ENCODE results near the gene TMEM131. TPM values are rescaled to one million over a fixed set of nuclear protein-coding genes. Genes with fewer than 3 reads are reported as not detected.

TMEM131 gene
- total RNA-seq, 5 donors from 2014 or later (not counting 1 experiment from before 2014, with no cell fraction given) = 39.3 to 43.9 (median 41.1) TPM

GRCh38 chr2:97816411-97816810 lies 179.3 kb downstream of the TMEM131 start:
- H3K4me3 ChIP-seq (ENCODE audit: control insufficient read depth in 1 of 2, extremely low read depth in 1 of 2, low read length in 1 of 2) = no peak overlapping the region
- H3K4me1 ChIP-seq (ENCODE audit: control insufficient read depth in 1 of 2, extremely low read depth in 1 of 2, insufficient read depth in 2 of 2, low read length in 2 of 2) = no peaks in the 10 kb centered on the region
- DNase-seq = no peak
- H3K9me3 ChIP-seq = no peaks in the 10 kb centered on the region
- WGBS (ENCODE audit: insufficient coverage) = no CpG with 5 or more reads among the region's 2 CpGs
- H3K27ac ChIP-seq (ENCODE audit: low read length) = no peak overlapping the region
- CTCF ChIA-PET = no interaction called here
- no peak overlapping the region for H3K27ac Mint-ChIP-seq
- peaks cover 37% of the 10 kb centered on the region for H3K36me3 Mint-ChIP-seq
- H3K4me1 Mint-ChIP-seq = no peaks in the 10 kb centered on the region
- no peak overlapping the region for H3K4me3 Mint-ChIP-seq
- H3K36me3 ChIP-seq (ENCODE audit: control insufficient read depth in 2 of 2, extremely low read depth in 1 of 2, insufficient read depth in 1 of 2, low read length in 1 of 2) = peaks cover 0 to 39% of the 10 kb centered on the region in 2 donors
- no peaks in the 10 kb centered on the region for H3K9me3 Mint-ChIP-seq
- no peak for ATAC-seq (replicated peaks in 1 of 4)
- no peaks in the 10 kb centered on the region for H3K27me3 Mint-ChIP-seq
- POLR2A ChIA-PET = no interaction called here
- no peaks in the 10 kb centered on the region for H3K27me3 ChIP-seq (replicated peaks in 1 of 2; ENCODE audit: control insufficient read depth in 2 of 2, extremely low read depth in 1 of 2, insufficient read depth in 2 of 2, low read length in 1 of 2)

GRCh38 chr2:97812931-97813330 lies 182.8 kb downstream of the TMEM131 start:
- Histone ChIP-seq H3K4me1 (ENCODE audit: control insufficient read depth in 1 of 2, extremely low read depth in 1 of 2, insufficient read depth in 2 of 2, low read length in 2 of 2) (no peaks in the 10 kb centered on the region), H3K27me3 (replicated peaks in 1 of 2; ENCODE audit: control insufficient read depth in 2 of 2, extremely low read depth in 1 of 2, insufficient read depth in 2 of 2, low read length in 1 of 2) (no peaks in the 10 kb centered on the region), H3K9me3 (no peaks in the 10 kb centered on the region), H3K27ac (ENCODE audit: low read length) (no peak overlapping the region), H3K36me3 (ENCODE audit: control insufficient read depth in 2 of 2, extremely low read depth in 1 of 2, insufficient read depth in 1 of 2, low read length in 1 of 2) (peaks cover 0 to 57% of the 10 kb centered on the region in 2 donors), H3K4me3 (ENCODE audit: control insufficient read depth in 1 of 2, extremely low read depth in 1 of 2, low read length in 1 of 2) (no peak overlapping the region)
- WGBS (ENCODE audit: insufficient coverage) = no CpG with 5 or more reads among the region's 7 CpGs
- DNase-seq = no peak
- Mint-ChIP-seq H3K9me3 (no peaks in the 10 kb centered on the region), H3K27ac (no peak overlapping the region), H3K4me3 (no peak overlapping the region), H3K36me3 (peaks cover 32% of the 10 kb centered on the region), H3K27me3 (no peaks in the 10 kb centered on the region), H3K4me1 (no peaks in the 10 kb centered on the region)
- ChIA-PET CTCF (interaction anchor here in 1 of 2 donors (0.6 to 0.7 kb wide), 2 partner anchors 435 to 1207 kb away, joined by 3 read pairs; no protein-coding TSS in a partner anchor), POLR2A (no interaction called here)
- ATAC-seq (replicated peaks in 1 of 4) = no peak

GRCh38 chr2:97808816-97809215 lies 186.9 kb downstream of the TMEM131 start:
- H3K9me3 ChIP-seq = no peaks in the 10 kb centered on the region
- CTCF ChIA-PET = no interaction called here
- no peak overlapping the region for H3K27ac ChIP-seq (ENCODE audit: low read length)
- Mint-ChIP-seq H3K27ac (no peak overlapping the region), H3K9me3 (no peaks in the 10 kb centered on the region), H3K27me3 (no peaks in the 10 kb centered on the region), H3K4me1 (peaks cover 0 to 2% (median 0%) of the 10 kb centered on the region in 3 donors), H3K4me3 (no peak overlapping the region), H3K36me3 (peaks cover 38% of the 10 kb centered on the region)
- H3K27me3 ChIP-seq (replicated peaks in 1 of 2; ENCODE audit: control insufficient read depth in 2 of 2, extremely low read depth in 1 of 2, insufficient read depth in 2 of 2, low read length in 1 of 2) = no peaks in the 10 kb centered on the region
- 95% methylated on average over 2 of the region's 4 CpGs for WGBS (ENCODE audit: insufficient coverage)
- no peak for ATAC-seq (replicated peaks in 1 of 4)
- H3K36me3 ChIP-seq (ENCODE audit: control insufficient read depth in 2 of 2, extremely low read depth in 1 of 2, insufficient read depth in 1 of 2, low read length in 1 of 2) = peaks cover 0 to 59% of the 10 kb centered on the region in 2 donors
- DNase-seq = no peak
- POLR2A ChIA-PET = no interaction called here
- H3K4me1 ChIP-seq (ENCODE audit: control insufficient read depth in 1 of 2, extremely low read depth in 1 of 2, insufficient read depth in 2 of 2, low read length in 2 of 2) = no peaks in the 10 kb centered on the region
- no peak overlapping the region for H3K4me3 ChIP-seq (ENCODE audit: control insufficient read depth in 1 of 2, extremely low read depth in 1 of 2, low read length in 1 of 2)

- Mint-ChIP-seq H3K27ac (no peak overlapping the region), H3K4me1 (peaks cover 0 to 2% (median 0%) of the 10 kb centered on the region in 3 donors), H3K4me3 (no peak overlapping the region), H3K9me3 (no peaks in the 10 kb centered on the region), H3K36me3 (peaks cover 38% of the 10 kb centered on the region), H3K27me3 (no peaks in the 10 kb centered on the region)
- H3K9me3 ChIP-seq = no peaks in the 10 kb centered on the region
- no peak overlapping the region for H3K4me3 ChIP-seq (ENCODE audit: control insufficient read depth in 1 of 2, extremely low read depth in 1 of 2, low read length in 1 of 2)
- ChIA-PET POLR2A (no interaction called here), CTCF (interaction anchor here (0.5 to 1.9 kb wide), 11 partner anchors 8 to 660 kb away, joined by 3 to 33 read pairs (median 3); no protein-coding TSS in a partner anchor)
- H3K36me3 ChIP-seq (ENCODE audit: control insufficient read depth in 2 of 2, extremely low read depth in 1 of 2, insufficient read depth in 1 of 2, low read length in 1 of 2) = peaks cover 0 to 53% of the 10 kb centered on the region in 2 donors
- ATAC-seq (replicated peaks in 1 of 4) (peak; percentile 89 to 94 (median 94)), DNase-seq (peak; percentile 53 to 81 (median 72))
- H3K27ac ChIP-seq (ENCODE audit: low read length) = no peak overlapping the region
- no peaks in the 10 kb centered on the region for H3K27me3 ChIP-seq (replicated peaks in 1 of 2; ENCODE audit: control insufficient read depth in 2 of 2, extremely low read depth in 1 of 2, insufficient read depth in 2 of 2, low read length in 1 of 2)
- H3K4me1 ChIP-seq (ENCODE audit: control insufficient read depth in 1 of 2, extremely low read depth in 1 of 2, insufficient read depth in 2 of 2, low read length in 2 of 2) = no peaks in the 10 kb centered on the region
- WGBS (ENCODE audit: insufficient coverage) = 46% methylated on average over 3 of the region's 12 CpGs
Observed at GRCh38 chr2:97806738-97807618, 188.8 kb downstream of the TMEM131 start.

GRCh38 chr2:97805776-97806175 lies 190.0 kb downstream of the TMEM131 start:
- no peak overlapping the region for H3K27ac Mint-ChIP-seq
- Histone ChIP-seq H3K4me3 (ENCODE audit: control insufficient read depth in 1 of 2, extremely low read depth in 1 of 2, low read length in 1 of 2) (no peak overlapping the region), H3K27me3 (replicated peaks in 1 of 2; ENCODE audit: control insufficient read depth in 2 of 2, extremely low read depth in 1 of 2, insufficient read depth in 2 of 2, low read length in 1 of 2) (no peaks in the 10 kb centered on the region), H3K36me3 (ENCODE audit: control insufficient read depth in 2 of 2, extremely low read depth in 1 of 2, insufficient read depth in 1 of 2, low read length in 1 of 2) (peaks cover 3 to 50% of the 10 kb centered on the region in 2 donors), H3K9me3 (no peaks in the 10 kb centered on the region), H3K27ac (ENCODE audit: low read length) (no peak overlapping the region), H3K4me1 (ENCODE audit: control insufficient read depth in 1 of 2, extremely low read depth in 1 of 2, insufficient read depth in 2 of 2, low read length in 2 of 2) (no peaks in the 10 kb centered on the region)
- peaks cover 0 to 2% (median 0%) of the 10 kb centered on the region in 3 donors for H3K4me1 Mint-ChIP-seq
- ATAC-seq (replicated peaks in 1 of 4) (no peak), DNase-seq (no peak)
- peaks cover 32% of the 10 kb centered on the region for H3K36me3 Mint-ChIP-seq
- POLR2A ChIA-PET = no interaction called here
- H3K4me3 Mint-ChIP-seq = no peak overlapping the region
- CTCF ChIA-PET = interaction anchor here (0.6 to 1.9 kb wide), 3 partner anchors 8 to 1569 kb away, joined by 3 to 33 read pairs (median 3); no protein-coding TSS in a partner anchor
- H3K9me3 Mint-ChIP-seq = no peaks in the 10 kb centered on the region
- H3K27me3 Mint-ChIP-seq = no peaks in the 10 kb centered on the region
- WGBS (ENCODE audit: insufficient coverage) = no CpG with 5 or more reads among the region's 1 CpG

- Histone ChIP-seq H3K27ac (ENCODE audit: low read length) (no peak overlapping the region), H3K9me3 (no peaks in the 10 kb centered on the region), H3K4me1 (ENCODE audit: control insufficient read depth in 1 of 2, extremely low read depth in 1 of 2, insufficient read depth in 2 of 2, low read length in 2 of 2) (no peaks in the 10 kb centered on the region), H3K27me3 (replicated peaks in 1 of 2; ENCODE audit: control insufficient read depth in 2 of 2, extremely low read depth in 1 of 2, insufficient read depth in 2 of 2, low read length in 1 of 2) (no peaks in the 10 kb centered on the region), H3K36me3 (ENCODE audit: control insufficient read depth in 2 of 2, extremely low read depth in 1 of 2, insufficient read depth in 1 of 2, low read length in 1 of 2) (peaks cover 5 to 52% of the 10 kb centered on the region in 2 donors), H3K4me3 (ENCODE audit: control insufficient read depth in 1 of 2, extremely low read depth in 1 of 2, low read length in 1 of 2) (no peak overlapping the region)
- H3K4me3 Mint-ChIP-seq = no peak overlapping the region
- H3K36me3 Mint-ChIP-seq = peaks cover 48% of the 10 kb centered on the region
- no peaks in the 10 kb centered on the region for H3K27me3 Mint-ChIP-seq
- ChIA-PET POLR2A (interaction anchor here in 1 of 2 donors (0.6 kb wide), 1 partner anchor 1006 kb away, joined by 3 read pairs; no protein-coding TSS in a partner anchor), CTCF (interaction anchor here in 1 of 2 donors (0.6 to 1.5 kb wide), 3 partner anchors 9 to 717 kb away, joined by 3 to 4 read pairs (median 3); no protein-coding TSS in a partner anchor)
- H3K9me3 Mint-ChIP-seq = no peaks in the 10 kb centered on the region
- H3K4me1 Mint-ChIP-seq = no peaks in the 10 kb centered on the region
- no CpG with 5 or more reads among the region's 1 CpG for WGBS (ENCODE audit: insufficient coverage)
- DNase-seq (no peak), ATAC-seq (replicated peaks in 1 of 4) (no peak)
- H3K27ac Mint-ChIP-seq = no peak overlapping the region
Observed at GRCh38 chr2:97801028-97801427, 194.7 kb downstream of the TMEM131 start.
